HG02938 (cell line): ENCODE measurements around the gene ZNF155.
"Not testable (repeated sequence)": the region's sequence is repeated elsewhere in the genome, so short reads cannot be mapped to it uniquely, and the experiment has no call there.

Experiments used
- ATAC-seq: cut with Tn5 transposase; IDR thresholded peaks from one replicate; pipeline ENCODE4 v1.9.1; 2021; ENCODE audit warnings: mild to moderate bottlenecking, moderate library complexity; ENCODE audit not compliant: unreplicated experiment

Gene ZNF155

GRCh38 chr19:43983912-43984686 is at the start of gene ZNF155:
Gene ZNF155, plus strand, starts transcription at chr19:43984188. Its CDS starts 4,356 bp downstream, at chr19:43988544.
- ATAC-seq: peak; percentile 79

GRCh38 chr19:43934985-43935708 is 48.8 kb upstream of the ZNF155 start, which contains the start of gene ZNF45:
Gene ZNF45, minus strand, starts transcription at chr19:43935282. Its CDS starts 13,097 bp downstream, at chr19:43922185.
- peak; percentile 75 for ATAC-seq

GRCh38 chr19:43936188-43936587 is 47.8 kb upstream of the ZNF155 start:
- no peak for ATAC-seq

- no peak for ATAC-seq
Observed at GRCh38 chr19:43939557-43940260, 44.3 kb upstream of the ZNF155 start.

- no peak for ATAC-seq
Observed at GRCh38 chr19:43940719-43941118, 43.3 kb upstream of the ZNF155 start.

GRCh38 chr19:43941209-43941608 is 42.8 kb upstream of the ZNF155 start:
- ATAC-seq: no peak

GRCh38 chr19:43947412-43947811 is 36.6 kb upstream of the ZNF155 start:
- ATAC-seq: not testable (repeated sequence)

- ATAC-seq: not testable (repeated sequence)
Observed at GRCh38 chr19:43949803-43950202, 34.2 kb upstream of the ZNF155 start.

GRCh38 chr19:43950834-43951645 is 32.9 kb upstream of the ZNF155 start, which contains the start of gene ZNF221:
Gene ZNF221, plus strand, starts transcription at chr19:43951228. Its CDS starts 11,499 bp downstream, at chr19:43962727.
- peak; percentile 86 for ATAC-seq

GRCh38 chr19:43956827-43957226 is 27.2 kb upstream of the ZNF155 start:
- ATAC-seq: no peak

- ATAC-seq: no peak
Observed at GRCh38 chr19:43957891-43958290, 26.1 kb upstream of the ZNF155 start.

- no peak for ATAC-seq
Observed at GRCh38 chr19:43960411-43960810, 23.6 kb upstream of the ZNF155 start.

GRCh38 chr19:43966079-43966694 is 17.8 kb upstream of the ZNF155 start:
- no peak for ATAC-seq

- ATAC-seq: no peak
Observed at GRCh38 chr19:43976732-43977131, 7.3 kb upstream of the ZNF155 start.

- ATAC-seq: no peak
Observed at GRCh38 chr19:43983544-43983911, 460 bp upstream of the ZNF155 start.

- no peak for ATAC-seq
Observed at GRCh38 chr19:43984687-43985000, 656 bp downstream of the ZNF155 start.

GRCh38 chr19:43997631-43998290 is 13.8 kb downstream of the ZNF155 start:
- ATAC-seq: no peak

- ATAC-seq: no peak
Observed at GRCh38 chr19:44002212-44002565, 18.2 kb downstream of the ZNF155 start.

- ATAC-seq: peak; percentile 89
Observed at GRCh38 chr19:44002566-44003460, 18.8 kb downstream of the ZNF155 start, which contains the start of gene ZNF230. Gene ZNF230, plus strand, starts transcription at chr19:44002957. Its CDS starts 4,122 bp downstream, at chr19:44007079.
